ENCODE results near the gene GEMIN5. TPM values are rescaled to one million over a fixed set of nuclear protein-coding genes. Genes with fewer than 3 reads are reported as not detected.
A peak's percentile ranks its signal among the peaks of the same experiment; 100 is the strongest.

GEMIN5 gene
- total and polyA plus RNA-seq, 2 of the 13 experiments (the other 11 are each of a cell fraction or from before 2014, with no cell fraction given): 6.6 to 28.6 TPM

DNA sequence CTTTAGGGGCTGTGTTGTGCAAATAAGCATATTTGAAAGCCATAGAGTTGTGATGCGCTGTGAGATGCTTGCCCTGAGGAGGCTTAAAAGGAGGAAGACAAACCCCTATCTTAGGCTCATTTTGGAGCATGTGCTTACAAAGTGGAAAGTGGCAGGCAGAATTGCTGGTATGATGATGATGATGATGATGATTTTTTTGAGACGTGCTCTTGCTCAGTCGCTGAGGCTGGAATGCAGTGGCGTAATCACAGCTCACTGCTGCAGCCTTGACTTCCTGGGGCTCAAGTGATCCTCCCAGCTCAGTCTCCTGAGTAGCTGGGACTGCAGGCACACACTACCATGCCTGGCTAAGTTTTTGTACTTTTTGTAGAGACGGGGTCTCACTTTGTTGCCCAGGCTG, 77.9 kb downstream of the GEMIN5 start (continued):
- TF ChIP-seq NFAT5 (CRISPR knock-in tag; IDR thresholded peaks at IDR 0.05) (no peak), ZNF432 (CRISPR knock-in tag; IDR thresholded peaks at IDR 0.05; ENCODE audit: borderline replicate concordance) (no peak), ZBTB8A (CRISPR knock-in tag; IDR thresholded peaks at IDR 0.05; ENCODE audit: borderline replicate concordance, low read depth) (no peak), ZNF24 (IDR thresholded peaks at IDR 0.05) (no peak), FOSL1 (CRISPR knock-in tag; IDR thresholded peaks at IDR 0.05; ENCODE audit: borderline replicate concordance) (no peak), RNF219 (CRISPR knock-in tag; IDR thresholded peaks at IDR 0.05) (no peak), ATM (IDR thresholded peaks at IDR 0.05; ENCODE audit: borderline replicate concordance) (no peak), ZNF768 (CRISPR knock-in tag; IDR thresholded peaks at IDR 0.05) (no peak), ZNF567 (CRISPR knock-in tag; IDR thresholded peaks at IDR 0.05; ENCODE audit: borderline replicate concordance) (no peak), ZNF557 (CRISPR knock-in tag; IDR thresholded peaks at IDR 0.05) (no peak), ZNF547 (CRISPR knock-in tag; IDR thresholded peaks at IDR 0.05) (no peak), ZNF639 (CRISPR knock-in tag; conservative IDR thresholded peaks at IDR 0.05) (no peak), HMGA1 (CRISPR knock-in tag; conservative IDR thresholded peaks at IDR 0.05) (no peak), PATZ1 (CRISPR knock-in tag; IDR thresholded peaks at IDR 0.05) (0 out of 2 replicates have a peak, but pooled peaks have one; percentile 15), GABPB1 (CRISPR knock-in tag; IDR thresholded peaks at IDR 0.05) (no peak), KMT2B (CRISPR knock-in tag; IDR thresholded peaks at IDR 0.05) (no peak)
- TF ChIP-seq, protein P1, sequence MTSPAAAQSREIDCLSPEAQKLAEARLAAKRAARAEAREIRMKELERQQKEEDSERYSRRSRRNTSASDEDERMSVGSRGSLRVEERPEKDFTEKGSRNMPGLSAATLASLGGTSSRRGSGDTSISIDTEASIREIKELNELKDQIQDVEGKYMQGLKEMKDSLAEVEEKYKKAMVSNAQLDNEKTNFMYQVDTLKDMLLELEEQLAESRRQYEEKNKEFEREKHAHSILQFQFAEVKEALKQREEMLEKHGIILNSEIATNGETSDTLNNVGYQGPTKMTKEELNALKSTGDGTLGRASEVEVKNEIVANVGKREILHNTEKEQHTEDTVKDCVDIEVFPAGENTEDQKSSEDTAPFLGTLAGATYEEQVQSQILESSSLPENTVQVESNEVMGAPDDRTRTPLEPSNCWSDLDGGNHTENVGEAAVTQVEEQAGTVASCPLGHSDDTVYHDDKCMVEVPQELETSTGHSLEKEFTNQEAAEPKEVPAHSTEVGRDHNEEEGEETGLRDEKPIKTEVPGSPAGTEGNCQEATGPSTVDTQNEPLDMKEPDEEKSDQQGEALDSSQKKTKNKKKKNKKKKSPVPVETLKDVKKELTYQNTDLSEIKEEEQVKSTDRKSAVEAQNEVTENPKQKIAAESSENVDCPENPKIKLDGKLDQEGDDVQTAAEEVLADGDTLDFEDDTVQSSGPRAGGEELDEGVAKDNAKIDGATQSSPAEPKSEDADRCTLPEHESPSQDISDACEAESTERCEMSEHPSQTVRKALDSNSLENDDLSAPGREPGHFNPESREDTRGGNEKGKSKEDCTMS (CRISPR knock-in tag; conservative IDR thresholded peaks at IDR 0.05): no peak

All from HepG2 (cell line).